ENCODE results near the gene MGME1.

Gene MGME1

DNA sequence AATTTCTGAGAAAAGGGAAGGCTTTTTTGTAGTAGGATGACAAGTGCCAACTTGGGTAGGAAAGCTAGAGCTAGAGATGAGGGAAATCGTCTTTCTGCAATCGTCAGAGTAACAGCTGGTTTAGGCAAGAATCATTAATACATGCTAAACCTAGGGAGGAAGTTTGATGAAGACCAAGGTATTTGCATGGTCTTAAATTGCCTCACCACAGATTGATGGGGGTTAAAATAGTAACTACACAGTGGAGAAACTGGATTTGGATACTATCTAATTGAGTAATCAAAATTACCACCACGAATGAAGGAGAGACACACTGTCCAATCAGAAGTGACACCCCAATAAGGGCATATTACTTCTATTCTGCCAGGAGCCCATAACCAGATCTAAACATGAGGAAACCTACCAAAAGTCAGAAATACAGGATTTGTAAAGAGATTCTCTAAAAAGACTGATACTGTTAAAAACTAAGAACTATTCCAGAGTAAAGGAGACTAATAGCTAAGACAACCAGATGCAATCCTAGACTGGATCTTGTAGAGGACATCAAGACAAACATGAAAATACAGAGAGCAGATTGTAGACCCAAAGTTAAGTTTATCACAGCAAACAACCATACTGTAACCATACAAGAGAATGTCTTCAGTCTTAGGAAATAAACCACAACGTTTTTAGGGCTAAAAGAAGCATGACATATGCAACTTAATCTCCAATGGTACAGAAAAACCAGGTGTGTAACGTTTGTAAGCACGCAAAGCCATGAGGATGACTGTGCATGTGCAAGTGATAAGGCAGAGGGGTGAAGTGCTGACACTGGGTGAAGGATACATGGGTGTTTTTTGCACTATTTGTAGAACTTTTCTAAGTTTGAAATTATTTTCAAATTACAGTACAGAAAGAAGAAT, 22.0 kb upstream of the MGME1 start:
- FAIRE-seq: no peak
- DNase-seq (ENCODE audit: insufficient read length, low spot score): no peak
- no peak for TF ChIP-seq POLR2A (IDR thresholded peaks at IDR 0.05; ENCODE audit: low read depth, low read length)

DNA sequence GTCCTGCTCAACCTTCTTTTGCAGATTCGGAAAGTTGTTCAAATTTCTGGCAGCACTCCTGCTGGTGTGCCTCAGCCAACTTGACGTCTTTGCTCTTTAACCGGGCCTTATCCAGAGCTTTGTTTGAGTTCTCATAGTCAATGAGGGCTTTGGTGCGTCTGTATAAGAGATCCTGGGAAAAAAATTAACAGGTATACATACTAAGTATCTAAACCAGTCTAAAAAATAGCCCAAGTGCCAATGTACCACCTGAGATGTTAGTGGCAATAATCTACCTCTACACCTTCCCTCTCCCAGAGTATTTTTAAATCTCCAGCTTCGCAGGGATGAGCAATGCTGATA, 21.4 kb upstream of the MGME1 start:
- no peak for DNase-seq (ENCODE audit: insufficient read length, low spot score)
- no peak for TF ChIP-seq POLR2A (IDR thresholded peaks at IDR 0.05; ENCODE audit: low read depth, low read length)
- no peak for FAIRE-seq

DNA sequence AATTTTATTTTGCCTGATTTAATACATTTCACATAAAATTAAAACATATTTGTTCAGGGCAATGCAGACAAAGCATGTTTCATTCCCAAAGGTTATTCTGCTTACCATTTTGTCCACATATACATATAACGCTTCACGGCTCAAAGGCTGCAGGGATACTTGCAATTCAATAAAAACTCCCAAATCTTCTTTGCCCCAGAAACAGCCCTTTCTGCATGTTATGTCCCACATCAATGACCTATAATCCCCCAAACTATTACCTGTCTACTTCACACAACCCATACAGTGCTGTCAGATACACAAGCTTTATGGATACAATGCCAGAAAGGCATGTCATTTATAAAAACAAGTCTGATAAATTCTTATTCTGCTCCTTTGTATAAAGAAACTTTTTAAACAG, 20.4 kb upstream of the MGME1 start:
- no peak for DNase-seq (ENCODE audit: insufficient read length, low spot score)
- FAIRE-seq: no peak
- no peak for TF ChIP-seq POLR2A (IDR thresholded peaks at IDR 0.05; ENCODE audit: low read depth, low read length)

DNA sequence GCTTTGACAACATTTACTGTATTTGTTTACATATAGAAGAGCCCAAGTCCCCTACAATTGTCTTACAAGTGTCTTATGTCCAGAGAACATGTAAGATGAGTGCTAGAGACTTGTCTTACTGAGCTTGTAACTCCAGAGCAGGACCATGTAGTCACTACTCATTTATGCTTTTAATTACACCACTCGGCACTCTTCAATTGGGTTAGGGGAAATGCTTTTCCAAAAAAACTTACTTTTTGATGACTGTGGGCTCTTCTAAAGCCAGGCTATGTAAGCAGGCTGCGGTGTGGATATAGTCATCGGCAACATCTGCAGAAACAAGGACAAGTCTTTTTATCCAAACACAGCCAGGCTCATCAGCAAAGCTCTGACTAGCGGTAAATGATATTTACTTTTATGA, 18.9 kb upstream of the MGME1 start:
- DNase-seq (ENCODE audit: insufficient read length, low spot score) (no peak), FAIRE-seq (no peak)
- TF ChIP-seq POLR2A (IDR thresholded peaks at IDR 0.05; ENCODE audit: low read depth, low read length): no peak

DNA sequence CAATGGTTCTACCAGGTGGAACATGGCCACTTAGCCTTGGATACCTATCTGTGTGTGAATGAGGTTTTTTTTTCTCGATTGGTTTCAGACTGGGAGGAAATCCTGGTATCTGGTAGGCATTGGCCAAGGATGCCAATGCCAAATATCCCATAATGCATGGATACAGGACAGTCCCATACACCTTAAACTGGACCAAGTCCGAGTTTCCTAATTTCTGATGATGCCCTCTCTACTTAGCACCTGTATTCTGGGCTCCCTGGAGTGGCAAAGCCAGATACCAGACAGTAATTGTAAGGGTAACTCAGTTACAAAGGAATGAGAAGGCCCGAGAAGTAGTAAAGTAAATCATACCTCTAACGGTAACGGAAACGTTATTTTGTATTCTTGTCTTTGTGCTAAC, 18.1 kb upstream of the MGME1 start:
- FAIRE-seq: no peak

DNA sequence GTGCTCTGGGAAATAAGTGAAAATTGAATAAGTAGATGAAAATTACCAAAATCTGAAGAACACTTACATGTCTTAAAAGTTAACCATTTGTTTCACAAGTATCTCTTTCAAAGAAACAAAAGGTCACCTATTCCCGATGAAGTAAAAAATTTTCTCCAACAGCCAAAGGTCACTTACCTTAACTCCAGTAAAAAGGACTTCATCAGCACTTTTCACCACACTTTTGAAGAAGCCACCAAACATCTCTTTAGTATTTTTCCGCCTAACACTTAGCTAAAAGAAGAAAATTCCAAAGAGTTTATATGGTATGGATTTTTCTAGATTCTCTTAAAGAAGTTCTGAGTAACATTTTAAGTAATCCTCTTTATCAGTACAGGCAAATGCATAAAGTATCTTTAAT, 17.5 kb upstream of the MGME1 start:
- DNase-seq (ENCODE audit: insufficient read length, low spot score) (no peak), FAIRE-seq (no peak)
- TF ChIP-seq POLR2A (IDR thresholded peaks at IDR 0.05; ENCODE audit: low read depth, low read length): no peak

More for the DNA sequence above, 18.1 kb upstream of the MGME1 start:
- no peak for DNase-seq (ENCODE audit: insufficient read length, low spot score)
- no peak for TF ChIP-seq POLR2A (IDR thresholded peaks at IDR 0.05; ENCODE audit: low read depth, low read length)

DNA sequence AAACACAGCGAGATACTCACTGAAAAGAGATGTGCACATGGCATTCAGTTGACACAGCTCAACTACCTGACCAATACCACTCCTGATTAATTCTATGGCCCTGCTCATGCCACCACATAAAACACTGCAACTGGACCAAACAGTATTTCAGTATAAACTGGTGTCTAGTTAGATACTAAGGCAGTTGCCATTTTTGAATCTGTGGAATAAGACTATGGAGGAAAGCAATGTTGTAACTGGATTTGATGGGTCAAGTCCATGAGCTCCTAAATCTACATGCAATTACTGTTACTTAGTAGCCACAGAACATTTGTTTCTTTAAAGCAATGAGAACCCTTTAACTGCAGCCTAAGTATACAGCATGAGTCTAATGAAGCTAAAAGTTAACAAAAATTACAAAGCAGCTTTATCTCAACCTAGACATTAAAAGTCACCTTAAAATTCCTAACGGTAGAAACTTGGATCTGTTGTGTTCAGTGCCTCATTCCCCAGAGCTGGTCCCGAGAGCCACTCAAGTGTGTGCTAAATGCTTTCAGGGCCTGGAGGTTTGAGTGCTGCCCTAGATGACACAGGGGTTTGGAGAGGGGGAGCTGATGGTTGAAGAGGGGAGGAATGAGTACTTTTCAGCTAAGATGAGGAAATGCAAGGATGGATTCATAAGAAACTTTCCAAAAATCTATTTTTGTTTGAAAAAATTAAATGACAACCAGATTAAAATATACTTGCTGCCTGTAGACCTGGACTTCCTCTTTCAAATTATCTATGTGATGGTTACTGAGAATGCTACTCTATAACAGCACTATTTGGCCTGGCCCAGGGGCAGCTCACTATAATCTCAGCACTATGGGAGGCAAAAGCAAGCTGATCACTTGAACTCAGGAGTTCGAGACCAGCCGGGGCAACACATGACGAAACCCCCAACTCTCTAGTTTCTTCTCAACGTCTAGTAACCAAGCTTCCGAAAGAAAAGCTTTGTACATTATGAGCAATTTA, 15.8 kb upstream of the MGME1 start:
- no peak for TF ChIP-seq POLR2A (IDR thresholded peaks at IDR 0.05; ENCODE audit: low read depth, low read length)
- DNase-seq (ENCODE audit: insufficient read length, low spot score) (no peak), FAIRE-seq (no peak)

DNA sequence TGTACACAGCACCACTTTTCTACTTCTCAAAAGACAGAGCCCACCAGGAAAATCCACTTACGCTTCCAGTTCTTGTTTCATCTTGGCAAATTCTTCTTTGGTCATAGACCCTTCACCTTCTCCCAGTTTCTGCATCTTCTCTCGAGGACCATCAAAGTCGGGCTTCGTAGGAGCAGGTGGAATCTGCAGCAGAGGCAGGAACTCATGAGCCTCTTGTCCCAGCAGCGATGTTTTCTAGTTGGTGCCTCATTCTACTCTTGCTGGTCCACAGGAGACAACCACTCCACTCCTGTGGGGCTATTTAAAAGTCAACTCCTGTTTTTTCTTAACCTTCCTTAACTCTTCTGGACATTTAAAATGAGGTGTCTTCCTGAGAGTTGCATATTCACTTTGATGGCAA, 14.9 kb upstream of the MGME1 start:
- no peak for TF ChIP-seq POLR2A (IDR thresholded peaks at IDR 0.05; ENCODE audit: low read depth, low read length)
- FAIRE-seq: no peak
- no peak for DNase-seq (ENCODE audit: insufficient read length, low spot score)

DNA sequence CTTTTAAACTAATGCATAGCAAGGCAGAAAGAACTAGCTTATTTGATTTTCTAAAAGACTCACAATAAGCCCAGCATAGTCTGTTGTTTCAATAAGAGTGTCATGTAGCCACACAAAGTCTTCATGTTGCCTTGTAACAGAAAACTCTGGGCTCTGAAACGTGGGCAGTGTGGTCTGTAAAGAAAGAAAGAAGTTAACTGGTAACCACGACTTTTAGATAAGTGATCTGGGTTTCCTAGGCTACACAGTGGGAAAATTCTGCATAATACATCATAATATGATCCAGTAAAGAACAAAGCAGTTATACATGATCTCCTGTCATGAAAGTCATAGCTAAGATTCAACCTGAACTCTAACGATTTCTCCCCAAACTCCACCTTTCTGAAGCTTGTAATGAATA, 13.5 kb upstream of the MGME1 start:
- DNase-seq (ENCODE audit: insufficient read length, low spot score) (no peak), FAIRE-seq (no peak)
- TF ChIP-seq POLR2A (IDR thresholded peaks at IDR 0.05; ENCODE audit: low read depth, low read length): no peak

DNA sequence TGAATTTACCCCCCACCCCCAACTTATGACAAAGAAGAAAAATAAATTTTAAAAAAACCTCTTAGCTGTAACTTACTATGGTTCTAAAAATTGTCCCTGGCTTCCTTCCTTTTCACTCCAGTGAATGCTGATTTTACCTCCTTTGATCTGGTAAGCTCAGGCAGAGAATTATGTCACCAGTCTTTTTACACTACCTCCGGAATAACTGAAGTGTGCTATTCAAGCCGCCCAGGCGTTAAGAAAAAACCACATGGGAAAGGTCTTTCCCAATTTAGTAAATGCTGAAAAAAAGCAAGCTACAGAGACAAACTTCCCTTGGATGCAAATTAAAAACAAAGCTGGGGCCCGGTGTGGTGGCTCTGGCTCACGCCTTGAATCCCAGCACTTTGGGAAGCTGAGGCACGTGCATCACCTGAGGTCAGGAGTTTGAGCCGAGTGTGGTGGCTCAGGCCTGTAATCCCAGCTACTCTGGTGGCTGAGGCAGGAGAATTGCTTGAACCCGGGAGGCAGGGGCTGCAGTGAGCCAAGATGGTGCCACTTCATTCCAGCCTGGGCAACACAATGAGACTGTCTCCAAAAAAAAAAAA, 12.6 kb upstream of the MGME1 start:
- no peak for DNase-seq (ENCODE audit: insufficient read length, low spot score)
- no peak for FAIRE-seq
- TF ChIP-seq POLR2A (IDR thresholded peaks at IDR 0.05; ENCODE audit: low read depth, low read length): no peak

DNA sequence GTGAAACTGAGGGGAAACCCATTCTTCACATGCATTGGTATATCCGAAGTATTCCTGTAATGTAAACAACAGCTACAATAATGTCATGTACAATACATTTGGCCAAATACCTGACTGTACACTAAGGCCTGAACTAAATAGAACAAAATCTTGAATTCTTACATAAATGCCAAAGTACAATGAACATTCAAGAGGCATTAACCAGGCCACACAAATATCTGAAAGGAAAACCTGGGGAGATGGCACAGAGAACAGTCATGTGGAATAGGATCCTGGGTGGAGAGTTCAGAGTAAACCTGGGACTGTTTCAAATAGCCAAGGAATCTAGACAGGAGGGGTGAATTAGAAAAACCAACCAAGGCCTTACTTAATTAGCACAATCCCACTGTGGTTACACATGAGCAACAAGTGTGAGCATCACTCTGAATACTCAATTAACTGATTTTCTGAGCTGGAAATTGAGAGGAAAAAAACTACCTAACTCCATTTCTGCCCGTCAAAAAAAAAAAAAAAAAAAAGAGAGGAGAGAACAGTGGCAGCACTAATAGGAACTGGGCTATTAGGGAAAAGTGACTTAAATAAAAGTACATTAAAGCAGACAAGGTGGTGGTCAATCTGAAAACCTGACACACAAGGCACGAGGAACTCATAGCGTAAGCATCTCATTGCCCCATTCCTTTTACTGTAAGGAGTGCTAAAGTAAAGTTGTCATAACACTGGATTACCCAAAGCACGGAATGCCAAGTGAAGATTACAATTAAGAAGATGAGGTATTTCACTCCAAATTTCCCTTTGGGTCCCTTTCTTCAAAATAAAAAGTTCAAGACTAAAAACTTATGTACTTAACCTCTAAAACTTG, 11.1 kb upstream of the MGME1 start:
- DNase-seq (ENCODE audit: insufficient read length, low spot score) (no peak), FAIRE-seq (no peak)
- TF ChIP-seq POLR2A (IDR thresholded peaks at IDR 0.05; ENCODE audit: low read depth, low read length): no peak

DNA sequence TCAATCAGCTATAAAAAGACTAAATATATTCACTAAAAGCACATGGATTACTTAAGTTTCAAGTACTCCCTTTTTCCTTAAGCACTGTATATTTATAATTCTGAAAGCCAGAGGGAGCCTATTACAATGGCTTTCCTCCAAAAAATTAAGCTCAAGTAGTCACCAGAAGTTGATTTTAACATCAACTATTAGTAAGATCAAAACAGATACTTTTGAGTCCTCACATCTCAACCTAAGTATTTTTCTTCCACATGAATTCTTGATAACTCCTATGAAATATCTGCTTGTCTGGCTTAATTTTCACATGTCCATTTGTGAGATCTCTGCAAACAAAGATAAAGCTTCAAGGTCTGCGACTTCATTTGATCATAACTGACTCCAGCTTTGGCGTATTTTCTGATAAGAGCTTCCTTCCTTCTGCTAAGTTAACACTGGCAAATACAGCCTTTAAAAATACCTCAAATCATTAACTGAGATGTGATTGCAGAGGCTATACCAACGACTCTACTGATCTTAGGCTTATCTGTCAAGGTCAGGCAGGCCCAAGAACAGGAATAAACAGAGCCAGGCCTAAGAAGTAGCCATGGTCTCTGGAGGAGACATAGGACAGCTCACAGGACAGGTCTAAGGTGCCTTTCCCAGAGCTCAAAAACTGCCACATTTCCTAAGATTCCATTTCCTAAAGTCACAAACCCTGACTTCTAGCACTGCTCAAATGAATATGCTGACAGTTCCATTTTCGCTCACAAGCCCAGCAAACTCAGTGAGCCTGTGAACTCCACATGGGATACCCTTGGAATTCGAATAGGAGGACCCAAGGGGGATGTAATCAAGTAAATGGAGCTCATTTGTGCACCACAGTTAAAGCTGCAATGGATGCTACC, 10.2 kb upstream of the MGME1 start:
- FAIRE-seq (no peak), DNase-seq (ENCODE audit: insufficient read length, low spot score) (no peak)
- TF ChIP-seq POLR2A (IDR thresholded peaks at IDR 0.05; ENCODE audit: low read depth, low read length): no peak

All from H54 (cell line).